Measurements from ENCODE around the gene PTPN14. TPM values are rescaled to one million over a fixed set of nuclear protein-coding genes. Genes with fewer than 3 reads are reported as not detected.

The PTPN14 gene
- total RNA-seq, 6 donors from 2014 or later, result 15.4 to 42.9 (median 27.0) TPM

GRCh38 chr1:214420341-214420740, 131.1 kb downstream of the PTPN14 start:
- Histone ChIP-seq H3K4me1 (peaks cover 0 to 9% (median 0%) of the 10 kb centered on the region in 4 donors), H3K4me3 (no peak overlapping the region), H3K27ac (no peak overlapping the region), H3K9me3 (no peaks in the 10 kb centered on the region), H3K27me3 (no peaks in the 10 kb centered on the region), H3K36me3 (no peaks in the 10 kb centered on the region)
- ATAC-seq (ENCODE audit: low FRiP score in 2 of 2) (no peak), DNase-seq (no peak)
- WGBS, 2 donors, result 73 to 80% methylated on average over 1 of the region's 1 CpG
- TF ChIP-seq EP300 (IDR thresholded peaks at IDR 0.05) (no peak), CTCF (IDR thresholded peaks at IDR 0.05) (no peak), POLR2A (IDR thresholded peaks at IDR 0.05) (no peak)

DNA sequence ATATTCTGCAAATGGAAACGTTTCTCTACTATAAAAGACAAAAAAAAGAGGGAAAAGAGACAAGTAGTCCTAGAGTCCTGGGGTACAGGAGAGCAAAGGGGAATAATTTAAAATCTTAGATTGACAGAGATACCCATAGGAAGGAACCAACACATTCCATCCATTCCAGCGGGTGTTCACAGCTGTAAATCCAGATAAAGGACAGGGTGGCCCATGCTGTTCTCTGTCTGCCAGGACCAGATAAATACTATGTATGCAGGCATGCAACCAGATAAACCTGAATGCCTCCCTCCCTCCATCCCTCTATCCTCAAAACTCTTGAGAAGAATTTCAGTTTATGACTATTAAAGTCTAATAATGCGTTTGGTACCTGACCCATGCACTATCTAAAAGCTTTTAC, 131.8 kb downstream of the PTPN14 start:
- WGBS, 2 donors, result 79 to 86% methylated on average over 3 of the region's 3 CpGs
- TF ChIP-seq POLR2A (IDR thresholded peaks at IDR 0.05) (no peak), EP300 (IDR thresholded peaks at IDR 0.05) (no peak), POLR2AphosphoS5 (IDR thresholded peaks at IDR 0.05) (no peak), CTCF (IDR thresholded peaks at IDR 0.05) (no peak)
- Histone ChIP-seq H3K4me3 (no peak overlapping the region), H3K9me3 (no peaks in the 10 kb centered on the region), H3K4me1 (peaks cover 0 to 9% (median 0%) of the 10 kb centered on the region in 4 donors), H3K27ac (no peak overlapping the region), H3K36me3 (no peaks in the 10 kb centered on the region), H3K27me3 (no peaks in the 10 kb centered on the region)
- DNase-seq (no peak), ATAC-seq (ENCODE audit: low FRiP score in 2 of 2) (no peak)

DNA sequence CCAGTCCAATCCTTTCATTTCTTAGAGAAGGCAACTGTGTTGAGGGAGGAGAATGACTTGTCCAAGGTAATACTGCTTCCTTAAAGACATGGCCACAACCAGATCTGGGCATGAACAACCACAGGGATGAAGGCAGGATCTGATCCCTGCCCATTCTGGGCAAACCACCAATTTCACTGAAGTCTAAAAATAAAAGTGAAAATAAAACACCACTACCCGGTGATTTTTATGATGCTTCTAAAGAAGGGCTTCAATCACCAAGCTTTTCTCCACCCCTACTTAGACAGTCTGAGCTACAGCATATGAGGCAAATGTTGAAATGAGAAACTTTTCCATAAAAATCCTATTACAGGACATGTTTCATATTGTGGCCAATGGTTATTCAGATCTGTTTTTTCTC, 133.0 kb downstream of the PTPN14 start:
- DNase-seq, result no peak
- peaks cover 0 to 9% (median 0%) of the 10 kb centered on the region in 4 donors for H3K4me1 ChIP-seq
- no peak overlapping the region for H3K4me3 ChIP-seq
- 5 to 20% methylated on average over 1 of the region's 1 CpG for WGBS, 2 donors
- no peaks in the 10 kb centered on the region for H3K36me3 ChIP-seq
- no peak for TF ChIP-seq POLR2A (IDR thresholded peaks at IDR 0.05)
- no peaks in the 10 kb centered on the region for H3K27me3 ChIP-seq
- no peak overlapping the region for H3K27ac ChIP-seq
- ATAC-seq (ENCODE audit: low FRiP score in 2 of 2), result no peak
- no peaks in the 10 kb centered on the region for H3K9me3 ChIP-seq

- H3K9me3 ChIP-seq, result no peaks in the 10 kb centered on the region
- H3K4me1 ChIP-seq, result peaks cover 0 to 9% (median 0%) of the 10 kb centered on the region in 4 donors
- ATAC-seq (ENCODE audit: low FRiP score in 2 of 2) (no peak), DNase-seq (no peak)
- H3K27me3 ChIP-seq, result no peaks in the 10 kb centered on the region
- TF ChIP-seq CTCF (IDR thresholded peaks at IDR 0.05) (no peak), POLR2A (IDR thresholded peaks at IDR 0.05) (no peak), EP300 (IDR thresholded peaks at IDR 0.05) (no peak), POLR2AphosphoS5 (IDR thresholded peaks at IDR 0.05) (no peak)
- 89 to 93% methylated on average over 8 to 9 of the region's 9 CpGs for WGBS, 2 donors
- no peaks in the 10 kb centered on the region for H3K36me3 ChIP-seq
- no peak overlapping the region for H3K27ac ChIP-seq
- no peak overlapping the region for H3K4me3 ChIP-seq
Measured at GRCh38 chr1:214417545-214418210, 133.7 kb downstream of the PTPN14 start.

DNA sequence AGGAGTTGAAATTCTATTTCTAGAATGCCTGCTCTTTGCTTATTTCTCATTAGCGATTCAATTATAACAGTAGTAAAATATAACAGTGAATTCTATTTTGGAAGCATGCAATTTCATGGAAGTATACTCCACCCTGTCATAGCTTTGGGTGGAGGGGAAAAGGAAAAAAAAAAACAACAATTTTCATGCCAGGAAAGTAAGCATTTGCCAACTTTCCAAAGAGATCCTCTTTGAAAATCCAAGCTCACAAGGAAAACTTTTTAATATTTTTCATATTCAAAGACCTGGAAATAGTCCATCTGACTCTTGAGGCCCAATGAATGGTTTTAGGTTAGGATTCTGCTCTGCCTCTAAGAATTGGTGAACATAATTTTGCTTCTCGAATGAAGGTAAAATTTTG, 134.5 kb downstream of the PTPN14 start:
- H3K4me1 ChIP-seq, result peaks cover 0 to 9% (median 0%) of the 10 kb centered on the region in 4 donors
- H3K27ac ChIP-seq, result no peak overlapping the region
- no peaks in the 10 kb centered on the region for H3K9me3 ChIP-seq
- 75 to 87% methylated on average over 2 of the region's 2 CpGs for WGBS, 2 donors
- ATAC-seq (ENCODE audit: low FRiP score in 2 of 2), result no peak
- H3K4me3 ChIP-seq, result no peak overlapping the region
- no peak for DNase-seq
- H3K27me3 ChIP-seq, result no peaks in the 10 kb centered on the region
- H3K36me3 ChIP-seq, result no peaks in the 10 kb centered on the region
- TF ChIP-seq EP300 (IDR thresholded peaks at IDR 0.05), result no peak
- TF ChIP-seq POLR2AphosphoS5 (IDR thresholded peaks at IDR 0.05), result no peak
- no peak for TF ChIP-seq POLR2A (IDR thresholded peaks at IDR 0.05)
- TF ChIP-seq CTCF (IDR thresholded peaks at IDR 0.05), result no peak

All from upper lobe of left lung (tissue), 6 donors.